Lower leg skin (tissue), 3 donors: ENCODE data around the gene KMO.

Source experiments
- POLR2A ChIP-seq, 2 donors: fragments of 450-650 bp; IDR thresholded peaks; one replicate each; pipeline ENCODE4 v1.6.1; 2016 to 2017; ENCODE audit warnings: antibody characterized with exemption in 2 of 2, mild to moderate bottlenecking in 1 of 2, moderate library complexity in 1 of 2
- TF ChIP-seq, protein P1 (sequence below), 3 donors: fragments of 450-650 bp; IDR thresholded peaks; one replicate each; pipeline ENCODE4 v1.5.1; 2016; ENCODE audit warnings: antibody characterized with exemption in 3 of 3, mild to moderate bottlenecking in 3 of 3, moderate library complexity in 2 of 3

DNA sequence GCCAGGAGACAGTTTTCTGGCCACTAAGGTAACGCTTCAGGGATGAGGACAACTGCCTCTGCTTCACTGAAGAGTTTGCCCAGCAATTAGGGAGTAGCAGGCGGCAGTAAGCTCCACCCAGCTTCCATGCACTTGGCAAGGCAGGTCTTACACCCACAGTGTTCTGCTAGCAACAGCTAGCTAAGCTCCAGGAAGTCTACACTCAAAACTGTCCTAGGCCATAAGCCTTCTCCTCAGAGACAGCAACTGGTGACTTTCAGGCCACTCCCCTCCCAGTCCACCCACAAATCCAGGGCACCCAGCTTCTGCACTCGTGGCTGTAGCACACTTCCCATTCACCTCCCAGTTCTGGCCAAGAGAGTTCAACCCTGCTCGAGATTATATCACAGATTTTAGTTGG, 47.3 kb downstream of the KMO start:
- TF ChIP-seq, protein P1, sequence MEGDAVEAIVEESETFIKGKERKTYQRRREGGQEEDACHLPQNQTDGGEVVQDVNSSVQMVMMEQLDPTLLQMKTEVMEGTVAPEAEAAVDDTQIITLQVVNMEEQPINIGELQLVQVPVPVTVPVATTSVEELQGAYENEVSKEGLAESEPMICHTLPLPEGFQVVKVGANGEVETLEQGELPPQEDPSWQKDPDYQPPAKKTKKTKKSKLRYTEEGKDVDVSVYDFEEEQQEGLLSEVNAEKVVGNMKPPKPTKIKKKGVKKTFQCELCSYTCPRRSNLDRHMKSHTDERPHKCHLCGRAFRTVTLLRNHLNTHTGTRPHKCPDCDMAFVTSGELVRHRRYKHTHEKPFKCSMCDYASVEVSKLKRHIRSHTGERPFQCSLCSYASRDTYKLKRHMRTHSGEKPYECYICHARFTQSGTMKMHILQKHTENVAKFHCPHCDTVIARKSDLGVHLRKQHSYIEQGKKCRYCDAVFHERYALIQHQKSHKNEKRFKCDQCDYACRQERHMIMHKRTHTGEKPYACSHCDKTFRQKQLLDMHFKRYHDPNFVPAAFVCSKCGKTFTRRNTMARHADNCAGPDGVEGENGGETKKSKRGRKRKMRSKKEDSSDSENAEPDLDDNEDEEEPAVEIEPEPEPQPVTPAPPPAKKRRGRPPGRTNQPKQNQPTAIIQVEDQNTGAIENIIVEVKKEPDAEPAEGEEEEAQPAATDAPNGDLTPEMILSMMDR (IDR thresholded peaks at IDR 0.05): no peak
- no peak for TF ChIP-seq POLR2A (IDR thresholded peaks at IDR 0.05)
